Measurements from ENCODE around the gene PBX4.

The PBX4 gene

DNA sequence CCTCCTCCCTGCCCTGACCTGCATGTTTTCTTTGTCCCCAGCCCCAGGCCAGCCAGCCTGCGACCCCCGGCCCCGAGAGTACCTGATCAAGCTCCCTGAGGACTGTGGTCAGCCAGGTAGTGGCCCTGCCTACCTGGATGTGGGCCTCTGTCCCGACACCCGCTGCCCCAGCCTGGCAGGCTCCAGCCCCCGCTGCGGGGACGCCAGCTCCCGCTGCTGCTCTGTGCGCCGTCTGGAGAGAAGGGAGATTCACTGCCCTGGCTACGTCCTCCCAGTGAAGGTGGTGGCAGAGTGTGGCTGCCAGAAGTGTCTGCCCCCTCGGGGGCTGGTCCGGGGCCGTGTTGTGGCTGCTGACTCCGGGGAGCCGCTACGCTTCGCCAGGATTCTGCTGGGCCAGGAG, 74.8 kb downstream of the PBX4 start:
- TF ChIP-seq, protein P1, sequence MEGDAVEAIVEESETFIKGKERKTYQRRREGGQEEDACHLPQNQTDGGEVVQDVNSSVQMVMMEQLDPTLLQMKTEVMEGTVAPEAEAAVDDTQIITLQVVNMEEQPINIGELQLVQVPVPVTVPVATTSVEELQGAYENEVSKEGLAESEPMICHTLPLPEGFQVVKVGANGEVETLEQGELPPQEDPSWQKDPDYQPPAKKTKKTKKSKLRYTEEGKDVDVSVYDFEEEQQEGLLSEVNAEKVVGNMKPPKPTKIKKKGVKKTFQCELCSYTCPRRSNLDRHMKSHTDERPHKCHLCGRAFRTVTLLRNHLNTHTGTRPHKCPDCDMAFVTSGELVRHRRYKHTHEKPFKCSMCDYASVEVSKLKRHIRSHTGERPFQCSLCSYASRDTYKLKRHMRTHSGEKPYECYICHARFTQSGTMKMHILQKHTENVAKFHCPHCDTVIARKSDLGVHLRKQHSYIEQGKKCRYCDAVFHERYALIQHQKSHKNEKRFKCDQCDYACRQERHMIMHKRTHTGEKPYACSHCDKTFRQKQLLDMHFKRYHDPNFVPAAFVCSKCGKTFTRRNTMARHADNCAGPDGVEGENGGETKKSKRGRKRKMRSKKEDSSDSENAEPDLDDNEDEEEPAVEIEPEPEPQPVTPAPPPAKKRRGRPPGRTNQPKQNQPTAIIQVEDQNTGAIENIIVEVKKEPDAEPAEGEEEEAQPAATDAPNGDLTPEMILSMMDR (IDR thresholded peaks at IDR 0.05; ENCODE audit: borderline replicate concordance, insufficient read depth, low read depth, low read length): no peak
- H3K4me3 ChIP-seq (ENCODE audit: low read depth, low read length): no peak overlapping the region

DNA sequence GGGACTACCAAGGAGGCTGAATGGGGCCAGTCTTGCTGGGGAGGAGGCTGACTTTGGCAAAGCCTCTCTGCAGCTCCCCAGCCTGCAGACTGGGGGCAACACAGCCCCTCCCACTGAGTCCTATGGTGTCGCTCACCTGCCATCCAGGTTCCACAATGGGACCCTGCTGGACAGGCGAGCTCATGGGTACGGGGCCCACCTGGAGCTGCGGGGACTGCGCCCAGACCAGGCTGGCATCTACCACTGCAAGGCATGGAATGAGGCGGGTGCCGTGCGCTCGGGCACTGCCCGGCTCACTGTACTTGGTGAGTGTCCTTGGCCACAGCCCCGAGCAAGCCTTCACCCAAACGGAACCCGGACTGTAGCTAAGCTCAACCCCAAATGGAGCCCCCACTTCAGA, 75.4 kb downstream of the PBX4 start:
- H3K4me3 ChIP-seq (ENCODE audit: low read depth, low read length): no peak overlapping the region
- TF ChIP-seq, protein P1 (IDR thresholded peaks at IDR 0.05; ENCODE audit: borderline replicate concordance, insufficient read depth, low read depth, low read length): no peak

DNA sequence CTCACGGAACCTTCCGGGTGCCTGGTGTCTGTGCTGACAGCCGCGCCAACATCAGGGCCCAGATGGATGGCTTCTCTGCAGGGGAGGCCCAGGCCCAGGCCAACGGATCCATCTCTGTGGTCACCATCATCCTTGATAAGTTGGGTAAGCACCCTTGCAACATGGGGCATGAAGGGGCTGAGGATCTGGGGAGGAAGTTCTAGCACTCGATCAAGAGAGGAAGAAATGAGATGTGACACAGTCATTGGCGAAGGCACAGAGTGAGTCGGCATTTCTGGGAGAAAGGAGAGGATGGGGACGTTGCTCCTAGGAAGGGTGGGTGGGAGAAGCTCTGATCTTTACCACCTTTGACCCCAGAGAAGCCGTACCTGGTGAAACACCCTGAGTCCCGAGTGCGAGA, 76.0 kb downstream of the PBX4 start:
- H3K4me3 ChIP-seq (ENCODE audit: low read depth, low read length): no peak overlapping the region
- TF ChIP-seq, protein P1 (IDR thresholded peaks at IDR 0.05; ENCODE audit: borderline replicate concordance, insufficient read depth, low read depth, low read length): no peak

DNA sequence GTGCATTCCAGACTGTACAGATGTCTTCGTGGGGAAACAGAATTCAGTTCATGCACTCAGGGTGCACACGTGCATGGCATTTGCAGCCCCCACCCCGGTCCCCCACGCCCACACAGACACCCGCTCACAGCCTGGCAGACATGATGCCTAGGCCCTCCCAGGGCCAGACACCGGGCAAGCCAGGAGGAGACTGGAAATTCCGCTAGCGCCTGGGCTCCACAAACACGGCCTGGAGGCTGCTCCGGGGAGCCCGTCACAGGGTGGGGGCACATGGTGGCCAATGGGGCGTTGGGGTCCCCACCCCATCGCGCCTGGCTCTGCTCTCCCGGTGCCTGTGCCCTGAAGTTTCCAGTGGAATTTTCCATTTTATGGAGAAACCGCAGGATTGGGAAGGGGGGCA, 76.9 kb downstream of the PBX4 start:
- TF ChIP-seq, protein P1 (IDR thresholded peaks at IDR 0.05; ENCODE audit: borderline replicate concordance, insufficient read depth, low read depth, low read length): no peak

DNA sequence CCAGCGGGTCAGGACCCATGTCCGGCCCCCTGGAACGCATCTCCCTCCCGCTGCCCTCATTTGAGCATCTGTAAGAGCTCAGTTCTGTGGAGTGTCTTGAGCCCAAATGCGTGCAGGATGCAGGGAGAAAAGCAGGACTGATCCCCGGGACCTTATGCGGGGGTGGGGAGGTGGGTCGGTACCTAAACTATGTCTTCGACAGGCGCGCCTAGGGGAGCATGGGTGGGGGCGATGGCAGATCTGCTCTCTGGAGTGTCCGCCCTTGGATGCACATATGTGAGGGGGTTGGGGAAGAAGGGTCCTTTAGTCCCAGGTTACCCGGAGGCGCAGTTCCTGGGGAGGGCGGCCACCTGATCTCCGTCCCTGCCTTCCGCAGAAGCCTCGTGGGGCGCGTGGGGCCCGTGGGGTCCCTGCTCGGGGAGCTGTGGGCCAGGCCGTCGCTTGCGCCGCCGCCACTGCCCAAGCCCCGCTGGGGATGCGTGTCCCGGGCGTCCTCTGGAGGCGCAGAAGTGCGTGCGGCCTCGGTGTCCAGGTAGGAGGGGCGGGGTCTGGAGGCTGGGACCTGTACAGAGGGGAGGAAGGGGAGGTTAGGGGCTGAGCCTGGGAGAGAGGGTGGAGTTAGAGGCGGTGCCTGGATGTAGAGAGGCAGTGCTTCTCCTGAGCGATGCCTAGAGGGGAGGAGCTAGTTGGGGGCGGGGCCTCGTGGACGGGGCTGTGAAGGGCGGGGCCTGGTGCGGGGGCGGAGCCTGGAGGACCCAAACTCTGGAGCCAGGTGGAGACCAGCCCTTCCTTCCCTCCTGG, 77.6 kb downstream of the PBX4 start:
- H3K4me3 ChIP-seq (ENCODE audit: low read depth, low read length): peak overlapping the region; percentile 11

More for the DNA sequence above, 76.9 kb downstream of the PBX4 start:
- no peak overlapping the region for H3K4me3 ChIP-seq (ENCODE audit: low read depth, low read length)

DNA sequence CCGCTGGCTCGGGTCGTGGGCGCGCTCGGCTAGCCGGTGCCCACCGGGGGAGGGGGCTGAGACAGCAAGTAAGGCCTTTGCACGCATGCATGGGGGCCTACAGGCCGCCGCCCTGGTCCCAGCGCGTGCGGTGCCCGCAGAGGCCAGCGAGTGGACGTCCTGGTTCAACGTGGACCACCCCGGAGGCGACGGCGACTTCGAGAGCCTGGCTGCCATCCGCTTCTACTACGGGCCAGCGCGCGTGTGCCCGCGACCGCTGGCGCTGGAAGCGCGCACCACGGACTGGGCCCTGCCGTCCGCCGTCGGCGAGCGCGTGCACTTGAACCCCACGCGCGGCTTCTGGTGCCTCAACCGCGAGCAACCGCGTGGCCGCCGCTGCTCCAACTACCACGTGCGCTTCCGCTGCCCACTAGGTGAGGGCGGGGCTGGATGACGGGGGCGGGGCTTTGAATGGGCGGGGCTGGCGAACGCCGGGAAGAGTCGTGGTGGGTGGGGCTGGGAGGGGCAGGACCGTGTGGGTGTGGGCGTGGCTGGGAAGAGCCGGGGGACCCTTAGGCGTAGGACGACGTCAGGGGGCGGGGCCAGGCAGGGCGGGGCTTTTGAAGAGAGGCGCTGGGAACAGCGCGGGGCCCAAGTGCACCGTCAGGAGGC, 78.3 kb downstream of the PBX4 start:
- TF ChIP-seq, protein P1 (IDR thresholded peaks at IDR 0.05; ENCODE audit: borderline replicate concordance, insufficient read depth, low read depth, low read length): no peak
- H3K4me3 ChIP-seq (ENCODE audit: low read depth, low read length): no peak overlapping the region

More for the DNA sequence above, 77.6 kb downstream of the PBX4 start:
- TF ChIP-seq, protein P1 (IDR thresholded peaks at IDR 0.05; ENCODE audit: borderline replicate concordance, insufficient read depth, low read depth, low read length): no peak

DNA sequence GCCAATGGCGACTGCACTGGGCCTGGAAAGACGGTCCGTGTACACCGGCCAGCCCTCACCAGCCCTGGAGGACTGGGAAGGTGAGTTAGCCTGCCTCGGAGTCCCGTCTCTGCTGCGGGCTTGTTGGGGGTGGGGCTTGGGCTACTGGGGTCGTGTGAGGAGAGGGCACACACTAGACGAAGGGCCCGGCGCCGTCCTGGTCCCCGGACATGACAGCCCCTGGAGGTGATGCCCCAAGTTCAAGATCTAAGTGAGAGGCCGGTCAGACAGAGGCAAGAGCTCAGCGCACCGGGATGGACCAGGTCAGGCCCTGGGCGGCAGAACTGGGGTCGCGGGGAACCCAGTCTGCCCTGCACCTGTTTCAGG, 78.8 kb downstream of the PBX4 start:
- TF ChIP-seq, protein P1 (IDR thresholded peaks at IDR 0.05; ENCODE audit: borderline replicate concordance, insufficient read depth, low read depth, low read length): no peak
- H3K4me3 ChIP-seq (ENCODE audit: low read depth, low read length): no peak overlapping the region
